NCI-H2107 treated with DMSO at 0.1 percent for 48 hours (cell line): ENCODE data around the gene PMPCA.

Source experiments
- DNase-seq: peaks from one replicate; lab custom pipeline; 2025; ENCODE audit not compliant: unreplicated experiment; lab: John Stamatoyannopoulos, UW

The PMPCA gene

GRCh38 chr9:136373300-136374182, 36.9 kb upstream of the PMPCA start, which contains the start of gene CARD9:
CARD9 (minus strand) TSS chr9:136373669; CDS start chr9:136372078, 1,591 bp downstream.
- DNase-seq: no peak

GRCh38 chr9:136374183-136374575, 36.3 kb upstream of the PMPCA start:
- DNase-seq: no peak

GRCh38 chr9:136375096-136375495, 35.4 kb upstream of the PMPCA start:
- DNase-seq: no peak

- DNase-seq: no peak
Measured at GRCh38 chr9:136376457-136376856, 34.0 kb upstream of the PMPCA start.

- no peak for DNase-seq
Measured at GRCh38 chr9:136377341-136378169, 32.9 kb upstream of the PMPCA start.

- DNase-seq: no peak
Measured at GRCh38 chr9:136378170-136379002, 32.1 kb upstream of the PMPCA start.

- no peak for DNase-seq
Measured at GRCh38 chr9:136379003-136379287, 31.5 kb upstream of the PMPCA start.

GRCh38 chr9:136379401-136379800, 31.1 kb upstream of the PMPCA start:
- no peak for DNase-seq

GRCh38 chr9:136379891-136380290, 30.6 kb upstream of the PMPCA start:
- no peak for DNase-seq

- no peak for DNase-seq
Measured at GRCh38 chr9:136380381-136380780, 30.1 kb upstream of the PMPCA start.

GRCh38 chr9:136381311-136381710, 29.1 kb upstream of the PMPCA start:
- no peak for DNase-seq

- no peak for DNase-seq
Measured at GRCh38 chr9:136381966-136382513, 28.4 kb upstream of the PMPCA start.

GRCh38 chr9:136383436-136383835, 27.0 kb upstream of the PMPCA start:
- DNase-seq: no peak

GRCh38 chr9:136385015-136385414, 25.4 kb upstream of the PMPCA start:
- no peak for DNase-seq

- peak; percentile 9 for DNase-seq
Measured at GRCh38 chr9:136386018-136386417, 24.4 kb upstream of the PMPCA start.

- no peak for DNase-seq
Measured at GRCh38 chr9:136387217-136387616, 23.2 kb upstream of the PMPCA start.

GRCh38 chr9:136389396-136389795, 21.1 kb upstream of the PMPCA start:
- peak; percentile 49 for DNase-seq

- no peak for DNase-seq
Measured at GRCh38 chr9:136391737-136392537, 18.5 kb upstream of the PMPCA start.

- DNase-seq: no peak
Measured at GRCh38 chr9:136392538-136393449, 17.7 kb upstream of the PMPCA start.
